ENCODE data around the gene TMEM192.

Gene TMEM192

DNA sequence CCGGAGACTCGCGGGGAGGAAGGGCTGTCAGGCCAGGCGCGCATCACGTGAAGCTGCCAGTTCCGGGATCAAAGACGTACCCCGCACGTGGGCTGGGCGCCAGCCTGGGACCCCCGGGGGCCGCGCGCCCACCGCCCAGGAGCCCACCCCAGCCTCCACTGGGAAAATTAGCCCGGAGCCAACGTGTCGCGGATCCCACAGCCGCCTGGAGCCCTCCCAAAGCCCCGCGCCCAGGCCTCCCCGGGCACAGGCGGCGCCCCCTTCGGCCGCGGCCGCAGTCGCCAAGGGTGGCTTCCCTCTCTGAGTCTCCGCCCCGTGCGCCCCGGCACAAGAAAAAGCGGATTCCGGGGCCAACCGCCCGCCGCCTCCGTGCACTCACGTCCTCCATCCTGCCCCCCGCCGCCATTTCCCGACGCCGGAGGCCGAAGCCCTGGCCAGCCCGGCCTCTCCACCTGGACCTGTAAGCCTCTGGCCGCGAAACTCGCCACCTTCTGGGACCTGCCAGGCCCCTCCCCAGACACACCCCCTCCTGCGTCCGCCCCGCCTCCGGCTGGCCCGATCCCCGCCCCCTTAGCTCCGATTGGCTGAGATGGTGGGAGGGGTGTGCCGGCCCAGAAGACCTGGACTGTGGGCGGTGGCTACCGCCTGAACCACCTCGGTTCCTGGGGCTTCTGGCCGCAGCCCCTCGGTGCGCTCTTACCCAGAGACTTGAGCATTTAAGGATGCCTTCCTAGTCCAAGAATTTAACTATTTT is at the start of gene TMEM192:
TSS of gene TMEM192 (minus strand) at position 493 of the 754 bp plus-strand sequence. CDS start at position 406, 87 bp downstream.
- peak; percentile 79 for DNase-seq (ENCODE audit: insufficient read length, low spot score)

DNA sequence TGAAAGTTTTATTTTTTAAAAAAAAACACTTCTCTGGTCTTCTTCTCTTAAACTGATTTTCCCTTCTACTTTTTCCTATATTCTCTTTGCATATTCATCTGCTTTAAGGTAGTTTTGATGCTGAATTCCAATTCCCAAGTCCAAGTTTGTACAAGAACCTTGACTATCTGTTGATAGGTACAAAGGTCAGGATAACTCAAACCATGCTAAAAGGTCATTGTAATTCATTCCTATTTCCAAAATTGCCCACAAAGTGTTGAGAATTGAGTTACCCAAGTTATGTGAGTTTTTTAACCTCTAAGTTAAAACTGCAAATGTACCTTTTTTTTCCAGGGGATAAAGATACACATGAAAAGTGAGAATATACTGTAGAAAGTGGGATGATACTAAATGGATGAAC is 46.1 kb upstream of the TMEM192 start:
- FAIRE-seq: no peak
- no peak for DNase-seq (ENCODE audit: insufficient read length, low spot score)
- TF ChIP-seq, protein P1, sequence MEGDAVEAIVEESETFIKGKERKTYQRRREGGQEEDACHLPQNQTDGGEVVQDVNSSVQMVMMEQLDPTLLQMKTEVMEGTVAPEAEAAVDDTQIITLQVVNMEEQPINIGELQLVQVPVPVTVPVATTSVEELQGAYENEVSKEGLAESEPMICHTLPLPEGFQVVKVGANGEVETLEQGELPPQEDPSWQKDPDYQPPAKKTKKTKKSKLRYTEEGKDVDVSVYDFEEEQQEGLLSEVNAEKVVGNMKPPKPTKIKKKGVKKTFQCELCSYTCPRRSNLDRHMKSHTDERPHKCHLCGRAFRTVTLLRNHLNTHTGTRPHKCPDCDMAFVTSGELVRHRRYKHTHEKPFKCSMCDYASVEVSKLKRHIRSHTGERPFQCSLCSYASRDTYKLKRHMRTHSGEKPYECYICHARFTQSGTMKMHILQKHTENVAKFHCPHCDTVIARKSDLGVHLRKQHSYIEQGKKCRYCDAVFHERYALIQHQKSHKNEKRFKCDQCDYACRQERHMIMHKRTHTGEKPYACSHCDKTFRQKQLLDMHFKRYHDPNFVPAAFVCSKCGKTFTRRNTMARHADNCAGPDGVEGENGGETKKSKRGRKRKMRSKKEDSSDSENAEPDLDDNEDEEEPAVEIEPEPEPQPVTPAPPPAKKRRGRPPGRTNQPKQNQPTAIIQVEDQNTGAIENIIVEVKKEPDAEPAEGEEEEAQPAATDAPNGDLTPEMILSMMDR (IDR thresholded peaks at IDR 0.05; ENCODE audit: insufficient read depth, missing control alignments): no peak

More for the DNA sequence above, at the start of gene TMEM192:
- TF ChIP-seq, protein P1 (IDR thresholded peaks at IDR 0.05; ENCODE audit: insufficient read depth, missing control alignments): peak; percentile 7
- FAIRE-seq: no peak

DNA sequence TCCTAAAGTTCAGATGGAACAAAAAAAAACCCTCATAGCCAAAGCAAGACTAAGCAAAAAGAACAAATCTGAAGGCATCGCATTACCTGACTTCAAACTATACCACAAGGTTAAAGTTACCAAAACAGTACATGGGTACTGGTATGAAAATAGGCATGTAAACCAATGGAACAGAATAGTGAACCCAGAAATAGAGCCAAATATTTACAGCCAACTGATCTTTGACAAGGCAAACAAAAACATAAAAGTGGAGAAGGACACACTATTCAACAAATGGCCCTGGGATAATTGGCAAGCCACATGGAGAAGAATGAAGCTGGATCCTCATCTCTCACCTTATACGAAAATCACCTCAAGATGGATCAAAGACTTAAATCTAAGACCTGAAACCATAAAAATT is 44.2 kb upstream of the TMEM192 start:
- FAIRE-seq: no peak
- no peak for DNase-seq (ENCODE audit: insufficient read length, low spot score)
- TF ChIP-seq, protein P1 (IDR thresholded peaks at IDR 0.05; ENCODE audit: insufficient read depth, missing control alignments): no peak

DNA sequence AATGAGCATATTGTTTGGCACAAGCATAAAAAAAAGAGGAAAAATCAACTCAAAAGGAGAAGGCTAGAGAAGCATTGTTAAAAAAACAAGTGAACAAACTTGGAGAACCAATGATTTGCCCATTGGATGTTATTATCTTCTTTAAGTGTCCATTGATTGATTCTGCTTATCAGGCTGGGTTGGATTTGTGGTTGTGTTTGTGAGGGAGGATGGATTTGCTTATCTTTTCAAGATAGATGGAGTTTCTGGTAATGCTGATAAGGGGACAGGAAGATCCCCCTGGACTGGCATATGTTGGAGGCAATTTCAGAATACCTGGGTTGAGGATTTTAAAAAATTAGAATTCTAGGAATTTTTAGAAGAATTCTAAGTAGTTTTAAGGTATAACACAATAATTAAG is 41.8 kb upstream of the TMEM192 start:
- TF ChIP-seq, protein P1 (IDR thresholded peaks at IDR 0.05; ENCODE audit: insufficient read depth, missing control alignments): no peak
- no peak for FAIRE-seq
- no peak for DNase-seq (ENCODE audit: insufficient read length, low spot score)

DNA sequence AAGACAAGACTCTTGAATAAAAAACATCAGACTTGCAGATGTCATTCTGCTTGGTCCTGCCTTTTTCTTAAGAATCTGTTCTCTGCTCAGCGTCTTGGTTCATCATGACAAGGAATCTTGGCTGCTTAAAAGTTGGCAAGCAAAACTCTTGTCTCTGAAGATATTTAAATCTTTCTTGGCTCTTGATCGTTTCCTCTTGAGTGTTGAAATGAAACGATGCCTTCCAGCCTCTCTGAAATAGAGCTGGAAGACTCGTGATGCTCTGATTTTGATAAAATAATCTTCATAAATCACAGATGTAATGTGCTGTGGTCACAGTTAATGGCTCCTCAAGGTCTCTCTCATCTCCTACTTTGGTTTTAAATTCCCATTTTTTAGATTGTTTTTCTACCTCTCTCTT is 39.9 kb upstream of the TMEM192 start:
- TF ChIP-seq, protein P1 (IDR thresholded peaks at IDR 0.05; ENCODE audit: insufficient read depth, missing control alignments): no peak
- no peak for DNase-seq (ENCODE audit: insufficient read length, low spot score)
- no peak for FAIRE-seq

DNA sequence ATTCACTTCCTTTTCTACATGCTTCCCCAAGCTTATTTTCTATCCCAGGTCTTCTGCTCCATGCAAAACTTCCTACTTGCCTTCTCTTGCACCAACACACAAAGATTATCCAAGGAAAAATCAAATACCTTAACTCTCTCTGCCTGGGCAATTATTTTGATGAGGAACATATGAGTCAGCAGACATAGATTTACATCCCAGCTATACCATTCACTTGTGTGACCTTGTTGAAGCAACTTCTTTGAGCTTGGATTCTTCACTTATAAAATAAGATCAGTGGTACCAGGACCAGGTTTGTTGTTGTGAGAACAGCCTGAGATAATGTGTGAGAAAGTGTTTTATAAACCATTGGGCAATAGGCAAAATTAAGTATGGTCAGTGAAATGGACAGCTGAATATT is 39.1 kb upstream of the TMEM192 start:
- FAIRE-seq: no peak
- DNase-seq (ENCODE audit: insufficient read length, low spot score): no peak
- TF ChIP-seq, protein P1 (IDR thresholded peaks at IDR 0.05; ENCODE audit: insufficient read depth, missing control alignments): no peak

DNA sequence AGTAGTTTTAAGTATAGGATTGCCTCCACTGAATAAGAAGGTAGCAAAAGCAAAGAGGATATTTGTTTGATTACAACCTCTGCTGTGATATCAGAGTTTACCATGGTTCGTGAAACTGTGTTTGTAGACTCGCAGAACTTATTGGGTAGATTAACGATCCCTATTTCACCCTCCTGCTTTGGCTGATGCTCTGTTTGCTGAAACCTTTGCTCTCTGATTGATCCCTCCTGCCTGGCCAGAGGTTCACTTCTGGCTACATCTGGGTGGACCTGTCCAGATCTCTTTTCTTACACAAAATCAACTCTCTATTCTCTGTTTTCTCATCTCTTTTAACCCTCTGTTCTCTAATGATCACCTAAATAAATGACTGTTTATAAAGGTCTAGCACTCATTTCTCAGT is 37.9 kb upstream of the TMEM192 start:
- no peak for DNase-seq (ENCODE audit: insufficient read length, low spot score)
- no peak for FAIRE-seq
- TF ChIP-seq, protein P1 (IDR thresholded peaks at IDR 0.05; ENCODE audit: insufficient read depth, missing control alignments): no peak

Measured in D721Med (cell line).